GM18511 (cell line): Measurements from ENCODE around the gene QSOX2.

ENCODE experiments used
- ATAC-seq: cut with Tn5 transposase; IDR thresholded peaks from one replicate; pipeline ENCODE4 v1.9.1; 2021; ENCODE audit warnings: mild to moderate bottlenecking, moderate library complexity; ENCODE audit not compliant: unreplicated experiment

The QSOX2 gene

DNA sequence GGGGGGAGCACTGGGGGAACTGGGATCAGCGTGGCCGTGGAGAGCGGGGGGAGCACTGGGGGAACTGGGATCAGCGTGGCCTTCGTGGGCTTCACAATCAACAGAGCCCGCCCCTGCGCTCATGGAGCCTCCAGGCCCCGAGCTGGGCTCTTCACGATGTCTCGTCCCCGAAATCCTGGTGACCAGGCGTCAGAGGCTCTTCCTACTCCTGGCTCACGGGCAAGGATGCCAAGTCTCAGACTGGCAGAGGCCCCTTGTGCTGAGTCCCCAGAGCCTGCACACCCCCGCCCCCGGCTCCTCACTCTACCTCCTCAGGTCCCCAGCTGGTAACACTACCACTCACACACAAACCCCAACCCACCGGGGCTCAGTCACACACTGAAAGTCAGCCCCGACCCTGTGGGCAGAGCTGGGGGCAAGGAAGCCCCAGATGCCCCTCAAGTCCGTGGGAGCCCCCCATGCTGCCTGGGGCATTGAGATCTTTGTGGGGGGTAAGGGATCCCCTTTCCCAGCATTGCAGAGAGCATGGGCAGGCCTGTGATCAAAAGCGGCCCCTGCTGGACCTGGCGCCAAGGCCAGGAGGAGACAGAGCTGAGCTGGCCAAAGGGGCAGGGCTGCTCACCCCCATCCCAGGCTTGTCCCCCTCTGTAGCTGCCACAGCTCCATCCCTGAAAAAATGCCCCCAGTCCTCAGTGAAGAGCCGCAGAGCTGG is 67.4 kb downstream of the QSOX2 start:
- no peak for ATAC-seq

DNA sequence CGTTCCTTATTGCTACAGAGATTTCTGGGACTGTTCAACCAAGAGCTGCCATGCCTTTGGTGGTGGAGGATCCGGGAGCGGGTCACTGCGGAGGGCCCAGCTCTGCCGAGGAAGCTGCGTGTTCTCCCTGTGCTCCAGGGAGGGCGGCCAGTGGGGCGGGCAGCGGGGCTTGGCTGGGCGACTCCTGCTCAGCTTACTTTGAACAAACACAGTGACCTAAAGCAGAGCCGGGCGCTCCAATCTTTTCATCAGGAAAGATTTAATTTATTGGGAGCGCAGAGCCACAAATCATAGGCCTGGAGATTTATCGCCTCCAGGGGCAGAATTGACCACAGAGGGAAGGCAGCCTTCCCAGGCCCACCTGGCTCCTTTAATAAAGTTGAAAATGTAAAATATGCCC is 68.4 kb downstream of the QSOX2 start:
- no peak for ATAC-seq

DNA sequence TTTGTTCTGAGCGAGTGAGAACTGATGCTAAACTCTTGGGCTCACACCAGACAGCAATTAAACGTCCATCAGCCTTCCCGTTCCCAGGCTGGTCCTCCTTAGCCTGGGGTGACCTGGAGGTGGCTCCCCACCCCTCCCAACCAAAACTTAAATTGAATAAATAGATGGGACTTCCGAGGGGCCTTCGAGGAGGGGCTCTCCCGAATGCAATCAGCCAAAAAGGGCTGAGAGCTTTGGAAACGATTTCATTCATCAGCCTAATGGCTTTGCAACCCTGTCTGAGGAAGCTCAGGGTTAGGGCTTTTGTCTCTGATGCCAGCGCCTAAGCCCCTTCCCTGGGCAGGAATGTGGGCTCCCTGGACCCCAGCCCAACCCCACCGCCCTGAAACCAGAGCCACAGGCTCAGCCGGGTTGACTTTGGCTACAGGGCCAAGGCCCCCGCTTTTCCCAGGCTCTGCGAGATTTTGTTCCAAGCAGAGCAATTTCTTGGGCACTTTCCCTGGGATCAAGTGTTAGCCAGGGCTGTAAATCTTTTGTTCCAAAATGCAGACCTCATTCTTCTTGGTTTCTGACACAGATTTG is 69.9 kb downstream of the QSOX2 start:
- no peak for ATAC-seq

DNA sequence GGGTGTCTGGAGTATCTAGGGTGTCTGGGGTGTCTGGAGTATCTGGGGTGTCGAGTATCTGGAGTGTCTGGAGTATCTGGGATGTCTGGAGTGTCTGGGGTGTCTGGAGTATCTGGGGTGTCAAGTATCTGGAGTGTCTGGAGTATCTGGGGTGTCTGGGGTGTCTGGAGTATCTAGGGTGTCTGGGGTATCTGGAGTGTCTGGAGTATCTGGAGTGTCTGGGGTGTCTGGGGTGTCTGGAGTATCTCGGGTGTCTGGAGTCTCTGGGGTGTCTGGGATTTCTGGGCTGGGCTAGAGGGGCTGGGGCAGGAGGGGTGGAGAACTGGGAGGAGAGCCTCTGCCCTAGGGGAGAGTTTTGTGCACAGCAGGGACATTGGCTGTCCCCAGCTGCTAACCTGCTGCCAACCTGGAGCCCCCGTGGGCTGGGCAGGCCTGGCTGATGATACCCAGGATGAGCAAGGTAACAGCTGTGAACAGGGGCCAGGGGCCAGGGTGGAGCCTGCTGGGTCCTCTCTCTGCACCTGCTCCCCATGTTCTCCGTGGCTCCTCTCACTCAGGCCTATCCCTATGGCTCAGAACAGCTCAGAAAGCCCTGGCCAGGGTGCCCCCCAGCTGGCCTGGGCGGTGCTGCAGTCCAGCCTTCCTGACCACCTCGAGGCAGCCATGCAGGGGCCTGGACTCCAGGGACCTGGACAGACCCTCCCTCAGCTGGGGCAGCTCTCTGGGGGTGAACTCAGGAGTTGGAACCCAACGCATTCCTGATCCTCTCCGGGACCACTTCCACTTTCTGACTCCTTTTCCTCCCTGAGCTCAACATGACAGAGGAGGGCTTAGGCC is 70.6 kb downstream of the QSOX2 start:
- no peak for ATAC-seq

DNA sequence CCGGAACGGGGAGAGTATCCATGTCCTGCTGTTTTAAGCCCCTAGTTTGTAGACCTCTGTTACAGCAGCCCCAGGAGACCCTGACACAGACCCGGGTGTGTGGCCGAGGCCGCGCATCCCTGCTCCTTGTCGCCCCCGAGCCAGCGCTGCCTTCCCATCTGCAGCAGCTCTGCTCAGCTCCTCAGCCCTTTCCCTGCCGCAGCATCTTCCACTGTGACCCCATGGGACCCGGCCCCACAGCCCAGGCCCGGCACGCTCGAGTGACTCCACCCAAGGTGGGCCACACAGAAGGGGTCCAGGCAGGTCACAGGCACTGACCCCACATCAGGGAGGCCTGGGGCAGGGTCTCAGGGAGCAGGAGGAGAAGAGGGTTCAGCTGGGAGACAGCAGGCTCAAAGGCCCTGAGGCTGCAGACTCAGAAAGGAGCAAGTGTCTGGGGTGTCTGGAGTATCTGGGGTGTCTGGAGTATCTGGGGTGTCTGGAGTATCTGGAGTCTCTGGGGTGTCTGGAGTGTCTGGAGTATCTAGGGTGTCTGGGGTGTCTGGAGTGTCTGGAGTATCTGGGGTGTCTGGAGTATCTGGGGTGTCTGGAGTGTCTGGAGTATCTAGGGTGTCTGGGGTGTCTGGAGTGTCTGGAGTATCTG is 71.8 kb downstream of the QSOX2 start:
- ATAC-seq: no peak

DNA sequence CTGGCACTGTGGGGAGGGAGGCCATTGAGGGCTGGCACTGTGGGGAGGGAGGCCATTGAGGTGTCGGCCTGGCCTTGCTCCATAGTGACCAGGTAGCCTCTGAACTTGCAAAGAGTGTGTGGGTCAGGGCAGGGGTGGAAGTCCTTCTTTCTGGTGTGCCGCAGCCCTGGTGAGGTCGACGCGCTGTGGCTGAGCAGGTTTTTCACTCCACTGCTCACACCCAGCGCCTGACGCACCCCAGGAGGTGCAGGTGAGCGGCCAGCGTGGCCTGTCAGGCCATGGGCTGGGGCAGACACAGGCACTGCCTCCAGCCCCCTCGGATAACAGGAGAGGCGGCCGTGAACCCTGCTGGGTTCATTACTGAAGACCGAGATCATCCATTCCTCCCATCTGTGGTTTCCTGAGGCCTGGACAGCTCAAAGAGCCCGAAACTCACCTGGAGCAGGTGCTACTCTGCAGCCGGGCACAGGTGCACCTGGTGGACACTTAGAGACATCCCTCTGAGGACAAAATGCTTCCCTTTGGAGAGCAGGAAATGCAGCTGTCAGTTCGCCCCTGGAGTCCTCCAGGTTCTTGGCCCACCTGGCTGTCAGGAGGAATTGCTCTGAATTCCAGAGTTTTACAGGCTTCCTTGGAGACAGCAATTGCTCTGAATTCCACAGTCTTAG is 73.1 kb downstream of the QSOX2 start:
- ATAC-seq: no peak

DNA sequence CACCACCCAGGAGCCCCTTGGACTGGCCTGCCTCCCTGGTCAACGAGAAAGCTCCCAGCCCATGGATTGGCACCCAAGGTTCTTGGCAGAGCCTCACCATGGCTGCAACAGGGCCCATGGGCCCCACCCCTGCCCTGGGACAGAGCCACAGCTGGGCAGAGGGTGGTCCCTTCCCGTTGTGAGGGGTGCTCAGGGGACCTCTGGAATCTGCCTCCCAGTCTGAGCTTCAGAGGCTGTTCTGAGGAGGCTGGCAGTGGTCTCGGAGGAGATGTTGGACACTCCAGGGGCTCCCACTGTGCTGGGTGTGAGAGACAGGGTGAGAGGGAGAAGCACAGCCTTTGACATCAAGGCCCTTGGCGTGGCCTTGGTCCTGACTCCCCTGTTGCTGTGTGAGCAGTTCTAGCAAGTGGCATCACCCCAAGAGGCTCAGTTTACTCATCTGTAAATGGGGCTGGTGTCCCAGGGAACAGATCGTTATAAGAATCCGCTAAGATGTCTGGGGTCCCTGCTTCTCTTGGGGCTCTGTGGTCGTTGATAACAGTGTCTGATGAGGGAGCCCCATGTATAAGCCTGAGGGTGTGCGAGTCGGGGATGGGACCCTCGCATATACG is 73.7 kb downstream of the QSOX2 start:
- no peak for ATAC-seq

DNA sequence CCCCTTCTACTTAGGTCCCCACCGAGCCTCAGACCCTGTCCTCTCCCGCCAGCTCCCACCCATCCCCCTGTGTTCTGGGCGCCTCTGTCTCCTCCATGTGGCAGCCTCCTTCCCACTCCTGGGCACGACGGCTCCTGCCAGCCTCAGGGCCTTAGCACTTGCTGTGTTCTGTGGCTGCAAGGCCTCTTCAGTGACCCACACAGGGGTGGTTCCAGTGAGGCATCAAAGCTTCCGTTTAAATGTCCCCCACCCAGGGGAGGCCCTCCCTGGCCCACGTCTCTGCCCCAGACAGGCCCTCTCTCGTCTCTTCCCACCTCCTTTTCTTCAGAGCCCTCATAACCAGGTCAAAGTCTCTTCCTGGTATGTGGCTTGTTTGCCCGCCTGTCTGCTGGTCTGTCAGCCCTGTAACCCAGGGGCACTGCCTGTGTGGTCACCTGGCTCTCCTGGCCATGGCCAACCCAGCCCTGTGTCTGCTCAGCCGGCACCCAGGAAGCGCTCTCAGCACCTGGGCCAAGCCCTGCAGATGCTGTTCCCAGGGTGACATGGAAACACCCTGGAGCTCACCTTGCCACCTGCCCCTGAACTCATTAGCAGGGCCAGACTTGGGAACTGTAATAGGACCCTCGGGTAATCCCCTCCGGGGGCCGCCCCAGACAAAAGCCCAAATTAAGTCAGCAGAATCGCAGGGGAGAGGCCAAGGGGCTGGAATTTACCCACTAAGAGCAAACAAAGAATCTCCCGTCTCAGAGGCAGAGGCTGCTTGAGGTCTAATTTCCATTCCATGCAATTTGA is 74.4 kb downstream of the QSOX2 start:
- no peak for ATAC-seq

DNA sequence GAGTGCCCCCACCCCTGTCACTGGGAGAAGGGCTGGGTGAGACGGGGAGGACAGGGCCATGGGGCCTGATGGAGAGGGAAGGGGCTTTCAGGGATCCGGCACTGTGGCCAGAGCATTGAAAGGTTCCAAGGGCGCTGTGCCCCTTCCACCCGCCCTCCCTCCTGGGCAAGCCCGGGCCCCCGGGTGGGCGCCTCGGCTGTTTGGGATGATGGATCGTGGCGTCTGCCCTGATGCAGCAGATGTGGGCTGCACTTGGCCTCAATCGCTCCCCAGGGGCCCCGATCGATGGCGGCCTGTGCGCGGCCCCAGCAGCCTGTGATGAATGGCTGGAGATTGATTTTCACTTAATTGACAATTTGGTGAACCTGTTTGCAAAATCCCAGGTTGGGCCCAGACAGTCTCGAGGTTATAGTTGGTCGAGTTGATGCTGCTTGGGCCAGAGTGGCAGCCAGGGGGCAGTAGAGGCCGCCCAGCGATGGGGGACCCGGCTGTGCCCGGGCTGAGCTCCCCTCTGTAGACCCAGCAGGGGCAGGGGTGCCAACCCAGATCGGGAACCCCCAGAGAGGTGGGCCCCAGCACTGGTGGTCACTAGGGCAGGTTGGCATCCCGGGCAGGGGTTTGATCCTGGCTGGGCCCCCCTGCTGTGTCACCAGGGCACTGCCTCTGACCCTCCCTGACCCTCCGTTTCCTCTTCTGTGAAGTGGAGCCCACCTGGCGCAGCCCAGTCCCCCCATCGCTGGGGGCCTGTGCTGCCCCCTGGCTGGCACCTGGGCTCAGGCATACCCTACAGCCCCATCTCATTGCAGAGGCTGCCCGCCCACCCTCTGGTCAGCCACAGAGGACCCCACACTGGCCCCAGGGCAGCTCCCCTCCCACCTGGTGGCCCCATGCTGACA is 75.4 kb downstream of the QSOX2 start:
- ATAC-seq: no peak

DNA sequence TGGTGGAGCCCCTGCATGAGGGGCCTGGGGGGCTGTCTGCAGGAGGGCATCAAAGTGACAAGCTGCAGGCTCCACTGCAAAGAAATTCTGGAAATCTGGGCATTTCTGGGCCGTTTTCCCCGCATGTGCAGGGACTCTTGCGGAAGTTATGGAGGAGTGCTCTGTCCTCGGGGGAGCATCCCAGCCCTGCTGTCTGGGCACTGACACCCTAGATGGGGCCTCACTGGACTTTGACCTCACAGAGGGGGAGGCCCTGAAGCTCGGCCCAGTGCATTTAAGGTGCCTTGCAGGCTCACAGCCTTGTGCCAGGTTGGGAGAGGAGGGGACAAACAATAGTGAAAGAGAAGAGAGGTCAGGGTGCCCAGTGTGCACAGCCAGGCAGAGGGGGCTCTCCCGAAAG is 76.1 kb downstream of the QSOX2 start:
- no peak for ATAC-seq

DNA sequence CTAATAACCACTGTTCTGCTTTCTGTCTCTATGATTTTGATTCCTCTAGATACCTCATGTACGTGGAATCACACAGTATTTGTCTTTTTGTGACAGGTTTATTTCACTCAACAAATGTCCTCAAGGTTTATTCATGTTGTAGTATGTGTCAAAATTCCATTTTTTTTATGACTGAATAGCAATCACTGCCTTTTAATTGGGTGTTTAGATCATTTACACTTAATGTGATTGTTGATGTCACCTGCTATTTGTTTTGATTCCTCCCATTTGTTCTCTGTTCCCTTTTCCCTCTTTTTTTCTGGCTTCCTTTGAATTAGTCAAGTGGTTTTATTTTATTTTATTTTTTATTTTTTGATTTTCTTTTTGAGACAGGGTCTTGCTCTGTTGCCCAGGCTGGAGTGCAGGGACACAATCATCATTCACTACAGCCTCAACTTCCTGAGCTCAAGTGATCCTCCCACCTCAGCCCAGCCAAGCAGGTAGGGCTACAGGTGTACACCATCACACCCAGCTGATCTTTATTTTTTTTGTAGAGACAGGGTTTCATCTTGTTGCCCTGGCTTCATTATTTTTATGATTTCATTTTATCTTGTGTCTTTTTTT is 82.3 kb downstream of the QSOX2 start:
- ATAC-seq: no peak

DNA sequence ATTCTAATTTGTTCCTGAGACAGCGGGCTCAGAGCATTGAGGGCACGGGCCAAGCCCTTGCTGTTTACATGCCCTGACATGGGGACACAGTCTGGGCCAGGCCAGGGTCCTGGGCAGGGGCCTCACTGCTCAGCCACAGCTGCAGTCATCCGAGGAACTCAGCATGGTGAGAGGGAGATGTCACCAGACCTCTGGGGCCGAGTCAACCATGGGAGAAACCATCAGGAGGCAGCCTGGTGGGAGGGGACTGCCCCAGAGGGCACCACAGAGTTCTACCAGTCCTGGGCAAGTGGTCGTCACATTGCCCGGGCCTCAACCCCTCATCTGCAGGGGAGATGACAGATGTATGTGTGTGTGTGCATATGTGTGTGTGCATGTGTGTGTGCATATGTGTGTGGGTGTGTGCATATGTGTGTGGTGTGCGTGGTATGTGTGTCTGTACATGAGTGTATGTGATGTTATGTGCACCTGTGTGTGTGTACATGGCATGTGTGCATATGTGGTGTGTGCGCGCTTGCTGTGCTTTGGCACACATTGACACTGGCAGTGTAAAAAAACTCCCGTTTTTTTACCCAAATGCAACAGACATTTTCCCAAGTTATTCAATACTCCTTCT is 84.5 kb downstream of the QSOX2 start:
- no peak for ATAC-seq

DNA sequence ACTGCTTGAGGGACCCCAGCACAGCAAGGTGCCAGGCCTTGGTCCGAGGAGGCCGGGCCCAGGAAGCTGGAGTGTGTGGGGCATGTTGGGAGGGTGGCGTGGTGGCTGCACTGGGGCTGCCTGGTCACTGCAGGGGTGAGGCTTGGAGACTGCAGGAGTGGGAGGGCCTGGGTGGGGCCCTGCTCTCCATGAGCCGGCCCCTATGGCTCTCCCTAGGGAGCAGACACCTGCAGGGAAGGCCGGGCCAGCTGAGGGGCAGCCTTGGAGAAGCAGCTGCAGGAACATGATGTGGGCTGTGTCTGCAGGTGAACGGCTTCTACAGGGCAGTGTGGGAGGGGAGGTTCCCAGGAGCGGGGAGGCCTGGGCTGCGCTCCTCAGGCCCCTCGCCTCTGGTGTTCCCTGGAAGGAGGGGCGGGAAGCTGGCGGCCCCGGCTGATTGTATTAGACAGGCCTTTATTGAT is 85.2 kb downstream of the QSOX2 start:
- no peak for ATAC-seq

DNA sequence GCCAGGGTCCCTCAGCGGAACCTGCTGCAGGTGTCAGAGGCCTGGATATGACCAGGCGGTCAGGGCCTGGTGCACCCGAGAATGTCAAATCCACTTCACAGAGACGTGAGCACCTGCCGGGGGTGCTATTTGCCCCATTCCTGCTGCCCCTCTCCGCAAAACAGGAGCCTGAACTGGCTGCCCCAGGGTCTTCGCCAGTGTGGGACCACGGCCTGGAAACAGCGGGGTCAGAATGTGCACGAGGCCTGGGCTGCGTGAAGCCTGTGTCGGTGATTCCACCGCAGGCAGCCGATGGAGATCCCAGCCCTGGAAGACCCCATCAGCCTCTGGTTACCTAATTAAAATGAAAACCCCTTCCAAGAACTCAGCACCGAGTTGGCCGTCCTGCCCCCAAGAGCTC is 85.8 kb downstream of the QSOX2 start:
- ATAC-seq: no peak

DNA sequence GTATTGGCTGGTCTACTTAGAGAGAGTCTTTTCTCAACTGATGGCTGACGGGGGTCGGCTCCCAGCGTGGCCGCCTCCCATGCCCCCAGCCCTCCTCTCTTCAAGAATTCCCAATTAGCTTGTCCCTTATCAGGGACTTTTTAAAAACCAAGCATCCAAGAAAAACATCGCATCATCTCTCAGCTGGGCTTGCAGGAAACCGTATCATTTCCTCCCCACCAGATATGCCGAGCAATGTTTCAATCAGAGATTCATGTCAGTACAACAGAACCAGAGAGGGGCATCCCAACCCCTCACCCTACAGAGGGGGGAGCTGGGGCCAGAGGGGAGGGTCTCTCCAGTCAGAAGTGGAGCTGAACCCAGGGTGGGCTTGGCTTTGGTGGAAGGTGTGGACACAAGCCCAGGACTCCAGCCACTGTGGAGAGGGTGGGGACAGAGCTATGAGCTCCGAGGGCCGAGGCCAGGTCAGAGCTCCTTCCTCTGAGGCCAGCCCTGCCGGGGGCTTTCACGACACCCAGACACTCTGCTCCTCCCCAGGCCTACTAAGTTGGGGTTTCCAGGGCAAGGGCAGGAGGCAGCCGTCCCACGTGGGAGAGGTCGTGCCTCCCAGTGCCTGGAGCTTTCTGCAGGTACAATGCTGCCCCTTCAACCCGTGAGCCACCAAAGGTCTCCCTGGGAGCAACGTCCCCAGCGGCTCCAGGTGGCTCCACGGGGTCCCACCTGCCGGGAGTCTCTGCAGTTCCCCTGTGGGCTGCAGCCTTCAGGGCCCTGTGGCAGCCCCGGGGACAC is 87.9 kb downstream of the QSOX2 start:
- no peak for ATAC-seq
